ENCODE measurements around the gene INS.

DNA sequence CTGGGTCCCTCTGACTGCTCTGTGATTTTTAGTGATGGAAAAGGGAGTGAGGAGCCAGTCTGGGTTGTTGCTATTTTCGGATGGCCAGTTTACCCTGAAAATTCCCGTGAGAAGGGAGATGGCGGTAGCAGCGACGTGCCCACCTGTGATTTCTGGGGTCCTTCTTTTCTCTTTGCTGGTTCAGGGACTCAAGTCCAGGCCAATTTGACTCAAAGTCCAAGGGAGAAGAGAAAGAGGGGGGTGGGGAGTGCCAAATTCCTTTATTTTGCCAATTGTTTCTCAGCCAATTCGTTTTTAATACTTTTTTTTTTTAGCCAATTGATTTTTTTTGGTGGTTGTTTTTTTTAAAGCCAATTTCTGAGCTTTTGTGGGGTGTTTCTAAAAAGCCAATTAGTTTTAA lies 28.8 kb downstream of the INS start:
- TF ChIP-seq, protein P1, sequence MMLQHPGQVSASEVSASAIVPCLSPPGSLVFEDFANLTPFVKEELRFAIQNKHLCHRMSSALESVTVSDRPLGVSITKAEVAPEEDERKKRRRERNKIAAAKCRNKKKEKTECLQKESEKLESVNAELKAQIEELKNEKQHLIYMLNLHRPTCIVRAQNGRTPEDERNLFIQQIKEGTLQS (IDR thresholded peaks at IDR 0.05; ENCODE audit: borderline replicate concordance, extremely low read depth, low read depth, low read length), result no peak
- TF ChIP-seq CREB1 (IDR thresholded peaks at IDR 0.05; ENCODE audit: low read depth) (no peak), MYC (IDR thresholded peaks at IDR 0.05; ENCODE audit: insufficient read depth, insufficient read length, insufficient replicate concordance, low read length, severe bottlenecking) (no peak), BCL11A (IDR thresholded peaks at IDR 0.05; ENCODE audit: low read depth, low read length) (no peak), CTCF (IDR thresholded peaks at IDR 0.05 in 2 of 3, conservative IDR thresholded peaks at IDR 0.05 in 1 of 3; ENCODE audit: control insufficient read depth in 2 of 3, extremely low read depth in 1 of 3, insufficient read depth in 1 of 3, low read depth in 3 of 3, low read length in 3 of 3) (no peak), USF1 (IDR thresholded peaks at IDR 0.05; ENCODE audit: borderline replicate concordance, extremely low read length, insufficient read depth, low read depth, low read length) (no peak), SREBF2 (IDR thresholded peaks at IDR 0.05; ENCODE audit: low read length) (no peak), HDGF (IDR thresholded peaks at IDR 0.05) (no peak), PAX8 (IDR thresholded peaks at IDR 0.05) (no peak)
- TF ChIP-seq, protein P2, sequence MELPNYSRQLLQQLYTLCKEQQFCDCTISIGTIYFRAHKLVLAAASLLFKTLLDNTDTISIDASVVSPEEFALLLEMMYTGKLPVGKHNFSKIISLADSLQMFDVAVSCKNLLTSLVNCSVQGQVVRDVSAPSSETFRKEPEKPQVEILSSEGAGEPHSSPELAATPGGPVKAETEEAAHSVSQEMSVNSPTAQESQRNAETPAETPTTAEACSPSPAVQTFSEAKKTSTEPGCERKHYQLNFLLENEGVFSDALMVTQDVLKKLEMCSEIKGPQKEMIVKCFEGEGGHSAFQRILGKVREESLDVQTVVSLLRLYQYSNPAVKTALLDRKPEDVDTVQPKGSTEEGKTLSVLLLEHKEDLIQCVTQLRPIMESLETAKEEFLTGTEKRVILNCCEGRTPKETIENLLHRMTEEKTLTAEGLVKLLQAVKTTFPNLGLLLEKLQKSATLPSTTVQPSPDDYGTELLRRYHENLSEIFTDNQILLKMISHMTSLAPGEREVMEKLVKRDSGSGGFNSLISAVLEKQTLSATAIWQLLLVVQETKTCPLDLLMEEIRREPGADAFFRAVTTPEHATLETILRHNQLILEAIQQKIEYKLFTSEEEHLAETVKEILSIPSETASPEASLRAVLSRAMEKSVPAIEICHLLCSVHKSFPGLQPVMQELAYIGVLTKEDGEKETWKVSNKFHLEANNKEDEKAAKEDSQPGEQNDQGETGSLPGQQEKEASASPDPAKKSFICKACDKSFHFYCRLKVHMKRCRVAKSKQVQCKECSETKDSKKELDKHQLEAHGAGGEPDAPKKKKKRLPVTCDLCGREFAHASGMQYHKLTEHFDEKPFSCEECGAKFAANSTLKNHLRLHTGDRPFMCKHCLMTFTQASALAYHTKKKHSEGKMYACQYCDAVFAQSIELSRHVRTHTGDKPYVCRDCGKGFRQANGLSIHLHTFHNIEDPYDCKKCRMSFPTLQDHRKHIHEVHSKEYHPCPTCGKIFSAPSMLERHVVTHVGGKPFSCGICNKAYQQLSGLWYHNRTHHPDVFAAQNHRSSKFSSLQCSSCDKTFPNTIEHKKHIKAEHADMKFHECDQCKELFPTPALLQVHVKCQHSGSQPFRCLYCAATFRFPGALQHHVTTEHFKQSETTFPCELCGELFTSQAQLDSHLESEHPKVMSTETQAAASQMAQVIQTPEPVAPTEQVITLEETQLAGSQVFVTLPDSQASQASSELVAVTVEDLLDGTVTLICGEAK (IDR thresholded peaks at IDR 0.05; ENCODE audit: borderline replicate concordance), result no peak
